Chondrocyte (in vitro differentiated cells): ENCODE results near the gene ZNF692. TPM values are rescaled to one million over a fixed set of nuclear protein-coding genes. Genes with fewer than 3 reads are reported as not detected.
"Not testable (repeated sequence)": the region's sequence is repeated elsewhere in the genome, so short reads cannot be mapped to it uniquely, and the experiment has no call there.

Experiments
- DNase-seq: peaks from one replicate; pipeline ENCODE4 v3.0.0; 2021; ENCODE audit warnings: mixed read lengths, low spot score
- H3K27ac Mint-ChIP-seq: one replicate; pipeline ENCODE4 v1.8.0; 2021; ENCODE audit warnings: mild to moderate bottlenecking, moderate library complexity, mixed read lengths; ENCODE audit not compliant: unreplicated experiment
- H3K27me3 Mint-ChIP-seq: 2 replicates; pipeline ENCODE4 v1.8.0; 2021; ENCODE audit warnings: low read depth, mixed read lengths
- H3K36me3 Mint-ChIP-seq: 2 replicates; pipeline ENCODE4 v1.8.0; 2021; ENCODE audit warnings: low read depth, mixed read lengths
- H3K4me1 Mint-ChIP-seq: 2 replicates; pipeline ENCODE4 v1.8.0; 2021; ENCODE audit warnings: low read depth, mild to moderate bottlenecking, mixed read lengths
- H3K4me3 Mint-ChIP-seq: one replicate; pipeline ENCODE4 v1.8.0; 2021; ENCODE audit warnings: mild to moderate bottlenecking, moderate library complexity, mixed read lengths; ENCODE audit not compliant: unreplicated experiment
- H3K9me3 Mint-ChIP-seq: 2 replicates; pipeline ENCODE4 v1.8.0; 2021; ENCODE audit warnings: low read depth, mixed read lengths
- CTCF ChIP-seq: fragments of 200-600 bp; sonication (generic); IDR thresholded peaks from 2 replicates; pipeline ENCODE4 v1.5.0; 2021; ENCODE audit warnings: antibody characterized with exemption, mild to moderate bottlenecking, moderate library complexity
- total RNA-seq: library from RNA; stranded (reverse); gene quantifications from 3 replicates; pipeline ENCODE4 v1.2.1, GENCODE V29; 2021

Gene ZNF692
- total RNA-seq, 1 donor from 2014 or later = 21.6 TPM

- Mint-ChIP-seq H3K9me3 (no peaks in the 10 kb centered on the region), H3K27ac (no peak overlapping the region), H3K4me3 (no peak overlapping the region), H3K27me3 (peaks cover 6% of the 10 kb centered on the region), H3K36me3 (no peaks in the 10 kb centered on the region), H3K4me1 (peaks cover 26% of the 10 kb centered on the region)
- TF ChIP-seq CTCF = no peak
- DNase-seq = no peak
Observed at GRCh38 chr1:248837045-248837780, 21.7 kb downstream of the ZNF692 start.

- Mint-ChIP-seq H3K4me3 (no peak overlapping the region), H3K27me3 (peaks cover 12% of the 10 kb centered on the region), H3K27ac (no peak overlapping the region), H3K36me3 (no peaks in the 10 kb centered on the region), H3K9me3 (no peaks in the 10 kb centered on the region), H3K4me1 (peaks cover 6% of the 10 kb centered on the region)
- DNase-seq = no peak
- TF ChIP-seq CTCF = no peak
Observed at GRCh38 chr1:248834343-248834940, 24.4 kb downstream of the ZNF692 start.

GRCh38 chr1:248831842-248832241 lies 27.0 kb downstream of the ZNF692 start:
- Mint-ChIP-seq H3K27me3 (peaks cover 12% of the 10 kb centered on the region), H3K9me3 (no peaks in the 10 kb centered on the region), H3K4me3 (no peak overlapping the region), H3K27ac (no peak overlapping the region), H3K36me3 (no peaks in the 10 kb centered on the region), H3K4me1 (peaks cover 1% of the 10 kb centered on the region)
- DNase-seq = no peak
- TF ChIP-seq CTCF = no peak

GRCh38 chr1:248830718-248831017 lies 28.2 kb downstream of the ZNF692 start:
- not testable (repeated sequence) for H3K4me3 Mint-ChIP-seq, H3K36me3 Mint-ChIP-seq, H3K9me3 Mint-ChIP-seq, H3K4me1 Mint-ChIP-seq, DNase-seq, H3K27ac Mint-ChIP-seq
- peaks cover 12% of the 10 kb centered on the region for H3K27me3 Mint-ChIP-seq

- Mint-ChIP-seq H3K27me3 (peaks cover 12% of the 10 kb centered on the region), H3K27ac (no peak overlapping the region)
- DNase-seq = no peak
Observed at GRCh38 chr1:248828845-248829244, 30.0 kb downstream of the ZNF692 start.

More at GRCh38 chr1:248828845-248829244, 30.0 kb downstream of the ZNF692 start:
- Mint-ChIP-seq H3K4me1 (peaks cover 22% of the 10 kb centered on the region), H3K4me3 (no peak overlapping the region), H3K9me3 (no peaks in the 10 kb centered on the region), H3K36me3 (peaks cover 1% of the 10 kb centered on the region)
- no peak for TF ChIP-seq CTCF
